Left ventricle myocardium inferior (tissue), 1 donor: ENCODE measurements around the gene ADCY7. TPM values are rescaled to one million over a fixed set of nuclear protein-coding genes. Genes with fewer than 3 reads are reported as not detected.

ENCODE experiments used
- DNase-seq: peaks from one replicate; pipeline ENCODE4 v3.0.0-alpha.2; 2020
- H3K27ac ChIP-seq: fragments of 200-600 bp; replicated peaks from 2 replicates; pipeline ENCODE4 v1.8.0; 2021
- H3K27me3 ChIP-seq: fragments of 200-600 bp; 2 replicates; pipeline ENCODE4 v1.8.0; 2021; ENCODE audit warnings: low read depth
- H3K36me3 ChIP-seq: fragments of 200-600 bp; 2 replicates; pipeline ENCODE4 v1.8.0; 2021
- H3K4me1 ChIP-seq: fragments of 200-600 bp; 2 replicates; pipeline ENCODE4 v1.8.0; 2021
- H3K4me3 ChIP-seq: fragments of 200-600 bp; 2 replicates; pipeline ENCODE4 v1.8.0; 2021; ENCODE audit warnings: mild to moderate bottlenecking, moderate library complexity
- H3K9me3 ChIP-seq: fragments of 200-600 bp; replicated peaks from 2 replicates; pipeline ENCODE4 v1.8.0; 2021
- intact Hi-C: fragments of 100-400 bp; cut with micrococcal nuclease; formaldehyde crosslinking; loops from one replicate; pipeline ENCODE4 v1.11.0; 2022
- total RNA-seq: library from RNA; stranded (reverse); fragmentation: NEBNext Ultra II Directional; extraction: Animal tissue kit (Norgen Biotek cat#: 25700); gene quantifications from one replicate; pipeline ENCODE4 v1.2.1, GENCODE V29; 2021
- TF ChIP-seq, protein P1 (sequence below): fragments of 200-600 bp; IDR thresholded peaks from 2 replicates; pipeline ENCODE4 v1.8.0; 2021; ENCODE audit warnings: antibody characterized with exemption, mild to moderate bottlenecking, borderline replicate concordance
- donor health status: DM: no; HTN: yes; CAD: no; lungs with severe emphysema.

The ADCY7 gene
- total RNA-seq, 1 donor from 2014 or later: 9.7 TPM

DNA sequence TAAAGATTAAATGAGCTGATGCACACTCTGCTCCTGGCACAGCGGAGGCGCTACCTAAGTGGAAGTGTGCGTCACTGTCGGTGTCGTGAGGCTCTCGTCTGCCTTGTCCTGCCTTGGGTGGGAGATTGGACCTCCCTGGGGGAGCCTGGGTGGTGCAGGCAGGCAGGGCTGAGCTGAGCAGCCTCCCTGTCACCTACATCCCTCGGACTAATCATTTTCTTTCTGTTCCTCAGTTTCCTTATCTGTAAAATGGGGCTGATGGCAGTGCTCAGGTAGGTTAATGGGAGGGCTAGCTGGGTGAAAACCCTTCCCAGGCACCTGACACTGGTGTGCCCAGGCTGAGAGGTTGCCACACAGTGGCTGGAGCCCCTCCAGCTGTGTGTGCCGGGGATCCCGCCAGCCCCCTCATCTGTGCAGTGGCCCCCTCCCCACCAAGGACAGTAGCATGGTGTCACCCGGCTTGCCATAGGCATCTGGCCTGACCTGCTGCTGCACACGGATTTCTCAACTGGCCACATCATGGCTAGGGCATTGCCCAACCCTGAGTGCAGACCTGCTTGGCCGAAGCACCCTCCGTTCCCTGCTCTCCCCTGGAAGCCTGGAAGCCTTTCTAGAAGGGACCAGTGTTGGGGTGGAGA, 4.3 kb downstream of the ADCY7 start:
- peaks cover 11% of the 10 kb centered on the region for H3K4me1 ChIP-seq

DNA sequence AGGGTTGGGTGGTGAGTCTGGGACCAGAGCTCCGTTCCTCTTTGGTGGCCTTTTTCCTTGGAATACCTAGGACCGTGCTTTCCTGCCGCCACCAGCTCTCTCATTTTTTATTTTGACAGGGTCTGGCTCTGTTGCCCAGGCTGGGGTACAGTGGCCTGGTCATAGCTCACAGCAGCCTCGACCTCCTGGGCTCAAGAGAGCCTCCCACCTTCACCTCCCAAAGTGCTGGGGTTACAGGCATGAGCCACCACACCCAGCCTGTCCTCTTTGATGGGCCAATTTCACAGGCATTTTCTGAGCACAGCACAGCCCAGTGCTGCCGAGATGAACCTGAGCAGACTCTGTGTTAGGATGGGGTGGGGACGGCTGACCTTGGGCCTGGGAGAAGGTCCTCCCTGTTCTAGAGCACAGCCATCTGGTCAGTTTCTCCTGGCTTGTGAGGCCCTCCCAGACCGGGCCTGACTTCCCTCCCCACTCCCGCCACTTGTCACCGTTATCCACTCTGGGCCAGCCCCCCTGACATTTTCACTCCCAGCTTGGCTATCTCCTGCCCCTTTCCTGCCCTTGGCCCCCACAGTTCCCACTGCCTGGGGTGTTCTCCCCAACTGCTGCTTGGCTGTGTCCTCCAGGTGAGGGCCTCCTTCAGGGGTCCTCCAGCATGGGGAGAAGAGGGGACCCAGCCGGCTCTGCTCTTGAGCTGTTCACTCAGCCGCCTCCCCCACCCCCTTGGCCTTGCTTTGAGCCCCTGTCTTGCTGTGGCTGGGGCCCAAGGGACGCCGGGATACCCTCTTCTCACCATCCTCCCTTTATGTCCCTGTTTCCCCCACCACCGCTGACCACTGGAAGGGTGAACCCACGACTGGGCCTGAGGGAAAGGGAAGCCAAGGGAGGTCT, 5.0 kb downstream of the ADCY7 start:
- no peak overlapping the region for H3K4me3 ChIP-seq
- no peak for DNase-seq
- intact Hi-C loops: no loop called here
- TF ChIP-seq, protein P1, sequence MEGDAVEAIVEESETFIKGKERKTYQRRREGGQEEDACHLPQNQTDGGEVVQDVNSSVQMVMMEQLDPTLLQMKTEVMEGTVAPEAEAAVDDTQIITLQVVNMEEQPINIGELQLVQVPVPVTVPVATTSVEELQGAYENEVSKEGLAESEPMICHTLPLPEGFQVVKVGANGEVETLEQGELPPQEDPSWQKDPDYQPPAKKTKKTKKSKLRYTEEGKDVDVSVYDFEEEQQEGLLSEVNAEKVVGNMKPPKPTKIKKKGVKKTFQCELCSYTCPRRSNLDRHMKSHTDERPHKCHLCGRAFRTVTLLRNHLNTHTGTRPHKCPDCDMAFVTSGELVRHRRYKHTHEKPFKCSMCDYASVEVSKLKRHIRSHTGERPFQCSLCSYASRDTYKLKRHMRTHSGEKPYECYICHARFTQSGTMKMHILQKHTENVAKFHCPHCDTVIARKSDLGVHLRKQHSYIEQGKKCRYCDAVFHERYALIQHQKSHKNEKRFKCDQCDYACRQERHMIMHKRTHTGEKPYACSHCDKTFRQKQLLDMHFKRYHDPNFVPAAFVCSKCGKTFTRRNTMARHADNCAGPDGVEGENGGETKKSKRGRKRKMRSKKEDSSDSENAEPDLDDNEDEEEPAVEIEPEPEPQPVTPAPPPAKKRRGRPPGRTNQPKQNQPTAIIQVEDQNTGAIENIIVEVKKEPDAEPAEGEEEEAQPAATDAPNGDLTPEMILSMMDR: no peak
- no peaks in the 10 kb centered on the region for H3K36me3 ChIP-seq
- peaks cover 4% of the 10 kb centered on the region for H3K4me1 ChIP-seq
- no peaks in the 10 kb centered on the region for H3K9me3 ChIP-seq
- H3K27ac ChIP-seq: no peak overlapping the region
- H3K27me3 ChIP-seq: peaks cover 5% of the 10 kb centered on the region

More for the DNA sequence above, 4.3 kb downstream of the ADCY7 start:
- no peak overlapping the region for H3K4me3 ChIP-seq
- no peak overlapping the region for H3K27ac ChIP-seq
- no peak for DNase-seq
- intact Hi-C loops: no loop called here
- TF ChIP-seq, protein P1: no peak
- peaks cover 13% of the 10 kb centered on the region for H3K27me3 ChIP-seq
- no peaks in the 10 kb centered on the region for H3K9me3 ChIP-seq
- no peaks in the 10 kb centered on the region for H3K36me3 ChIP-seq

DNA sequence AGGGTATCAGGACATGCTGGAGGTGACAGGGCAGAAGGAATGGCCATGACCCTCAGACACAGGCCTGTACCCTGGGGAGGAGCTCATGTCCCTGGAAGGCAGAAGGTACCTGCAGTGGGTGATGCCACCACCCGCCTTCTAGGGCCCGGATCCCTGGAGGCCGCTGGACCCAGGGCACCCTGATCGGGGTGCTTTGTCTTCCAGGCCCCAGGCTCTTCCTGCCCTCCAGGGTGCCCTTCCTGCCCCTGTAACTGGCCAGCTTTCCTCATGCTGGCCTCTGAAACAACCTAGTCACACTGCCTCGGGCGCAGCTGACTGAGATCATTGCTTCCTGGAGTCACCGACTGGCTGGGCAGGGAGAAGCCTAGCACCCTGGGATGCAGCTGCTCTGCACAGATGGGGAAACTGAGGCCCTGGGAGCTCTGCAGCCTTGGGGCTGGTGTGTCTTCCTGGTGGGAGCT, 5.8 kb downstream of the ADCY7 start:
- TF ChIP-seq, protein P1: no peak
- no peak overlapping the region for H3K4me3 ChIP-seq
- intact Hi-C loops: no loop called here
- H3K27ac ChIP-seq: no peak overlapping the region
- no peak for DNase-seq
- H3K9me3 ChIP-seq: no peaks in the 10 kb centered on the region
- H3K27me3 ChIP-seq: peaks cover 3% of the 10 kb centered on the region
- H3K36me3 ChIP-seq: no peaks in the 10 kb centered on the region
- H3K4me1 ChIP-seq: no peaks in the 10 kb centered on the region

DNA sequence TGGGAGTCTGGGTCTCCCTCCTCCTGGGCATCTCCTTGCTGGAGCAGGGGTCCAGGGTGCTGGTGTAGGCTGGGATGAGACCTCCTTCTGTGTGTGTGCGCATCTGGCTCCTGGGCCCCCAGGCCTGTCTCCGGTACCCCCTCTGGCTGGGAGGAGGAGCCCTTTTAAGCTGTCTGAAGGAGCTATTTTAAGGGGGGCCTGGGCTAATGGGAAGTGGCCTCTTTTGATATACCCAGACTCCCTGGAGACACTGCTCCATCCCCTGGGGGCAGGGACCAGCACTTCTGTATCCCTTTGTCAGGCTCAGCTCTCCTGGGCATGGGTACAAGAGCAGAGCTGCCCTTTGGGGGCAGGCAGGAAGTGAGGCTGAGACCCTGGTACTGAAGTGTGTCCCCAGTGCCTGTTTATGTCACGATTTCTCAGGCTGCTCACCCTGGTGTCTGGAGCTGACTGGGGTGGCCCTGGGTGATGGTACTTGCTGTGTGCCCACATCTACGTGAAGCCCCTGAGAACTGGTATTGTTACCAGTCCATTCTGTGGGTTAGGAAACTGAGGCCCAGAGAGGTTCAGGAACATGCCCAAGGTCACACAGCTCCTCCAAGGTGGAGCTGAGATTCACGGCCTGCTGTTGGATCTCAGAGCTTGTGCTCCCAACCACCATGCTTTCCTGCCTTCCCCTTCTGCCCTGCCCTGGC, 6.5 kb downstream of the ADCY7 start:
- H3K27me3 ChIP-seq: peaks cover 3% of the 10 kb centered on the region
- no peak overlapping the region for H3K4me3 ChIP-seq
- no peaks in the 10 kb centered on the region for H3K36me3 ChIP-seq
- no peak overlapping the region for H3K27ac ChIP-seq
- TF ChIP-seq, protein P1: no peak
- no peaks in the 10 kb centered on the region for H3K9me3 ChIP-seq
- intact Hi-C loops: no loop called here
- DNase-seq: no peak
- H3K4me1 ChIP-seq: no peaks in the 10 kb centered on the region

DNA sequence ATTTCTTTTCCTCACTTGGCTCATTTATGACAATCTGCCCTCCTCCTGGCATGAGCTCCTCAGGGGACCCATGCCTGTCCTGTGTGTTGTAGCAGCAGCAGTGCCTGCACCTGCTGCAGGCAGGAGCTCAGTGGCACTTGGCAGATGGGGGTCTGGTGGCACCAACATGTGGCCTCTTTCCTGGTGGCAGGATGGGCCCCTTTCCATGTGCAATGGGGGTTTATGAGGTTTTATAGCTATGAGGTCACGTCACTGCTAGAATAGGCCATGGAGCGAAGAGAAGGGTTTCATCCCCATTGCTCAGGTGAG, 7.0 kb downstream of the ADCY7 start:
- no peaks in the 10 kb centered on the region for H3K36me3 ChIP-seq
- H3K4me1 ChIP-seq: no peaks in the 10 kb centered on the region
- intact Hi-C loops: no loop called here
- H3K27ac ChIP-seq: no peak overlapping the region
- H3K9me3 ChIP-seq: peaks cover 5% of the 10 kb centered on the region
- TF ChIP-seq, protein P1: no peak
- no peak overlapping the region for H3K4me3 ChIP-seq
- DNase-seq: no peak
- H3K27me3 ChIP-seq: peaks cover 3% of the 10 kb centered on the region
